Measurements from ENCODE around the gene BRD7. TPM values are rescaled to one million over a fixed set of nuclear protein-coding genes. Genes with fewer than 3 reads are reported as not detected.

BRD7 gene
- total RNA-seq, 4 donors from 2014 or later = 38.3 to 55.9 (median 48.8) TPM

GRCh38 chr16:50386774-50387173, 18.0 kb upstream of the BRD7 start:
- in situ Hi-C loops (cut with MboI; ENCODE audit: low sequenced_read_pairs in 4 of 4) = loop anchor here in 1 of 4 donors (25.0 kb wide), 1 partner anchor 426 kb away; no protein-coding TSS in a partner anchor
- peaks cover 0 to 8% (median 3%) of the 10 kb centered on the region in 3 donors for H3K27me3 ChIP-seq

DNA sequence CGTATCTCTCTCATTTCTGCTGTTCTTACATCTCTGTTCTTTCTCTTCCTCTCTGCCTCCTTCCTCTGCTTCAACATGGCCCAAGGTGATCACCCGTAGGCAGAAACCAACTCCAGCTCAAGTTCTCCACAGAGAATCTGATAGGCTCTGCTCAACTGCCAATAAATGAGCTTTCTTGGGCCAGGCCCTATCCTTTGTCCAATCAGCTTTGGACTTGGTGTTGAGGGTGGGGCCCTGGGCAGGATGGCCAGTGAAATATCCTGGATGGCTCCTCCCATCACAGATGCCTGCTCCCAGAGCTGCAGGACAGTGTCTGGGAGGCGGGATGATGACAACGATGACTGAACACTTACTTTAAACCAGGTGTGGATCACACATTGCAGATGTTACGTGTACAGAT, 17.4 kb upstream of the BRD7 start:
- H3K27me3 ChIP-seq = peaks cover 0 to 8% (median 3%) of the 10 kb centered on the region in 3 donors

More at GRCh38 chr16:50386774-50387173, 18.0 kb upstream of the BRD7 start:
- Histone ChIP-seq H3K4me3 (no peak overlapping the region), H3K36me3 (no peaks in the 10 kb centered on the region), H3K4me1 (no peaks in the 10 kb centered on the region), H3K27ac (no peak overlapping the region), H3K9me3 (no peaks in the 10 kb centered on the region)
- ATAC-seq (no peak), DNase-seq (no peak)
- TF ChIP-seq POLR2A (IDR thresholded peaks at IDR 0.05) = no peak
- no peak for TF ChIP-seq CTCF (IDR thresholded peaks at IDR 0.05 in 4 of 5, conservative IDR thresholded peaks at IDR 0.05 in 1 of 5)
- intact Hi-C loops (cut with DNase I; ENCODE audit: low total_unique reads) = no loop called here

GRCh38 chr16:50384500-50385135, 15.8 kb upstream of the BRD7 start:
- DNase-seq (no peak), ATAC-seq (no peak)
- Histone ChIP-seq H3K36me3 (no peaks in the 10 kb centered on the region), H3K27me3 (peaks cover 0 to 8% (median 3%) of the 10 kb centered on the region in 3 donors), H3K4me1 (no peaks in the 10 kb centered on the region), H3K9me3 (no peaks in the 10 kb centered on the region), H3K27ac (no peak overlapping the region), H3K4me3 (no peak overlapping the region)
- in situ Hi-C loops (cut with MboI; ENCODE audit: low sequenced_read_pairs in 4 of 4) = loop anchor here in 1 of 4 donors (25.0 kb wide), 1 partner anchor 428 kb away; no protein-coding TSS in a partner anchor
- intact Hi-C loops (cut with DNase I; ENCODE audit: low total_unique reads) = no loop called here
- TF ChIP-seq CTCF (IDR thresholded peaks at IDR 0.05 in 4 of 5, conservative IDR thresholded peaks at IDR 0.05 in 1 of 5) (no peak), POLR2A (IDR thresholded peaks at IDR 0.05) (no peak)

More for the DNA sequence above, 17.4 kb upstream of the BRD7 start:
- ATAC-seq = no peak
- DNase-seq = no peak
- Histone ChIP-seq H3K36me3 (no peaks in the 10 kb centered on the region), H3K9me3 (no peaks in the 10 kb centered on the region), H3K27ac (no peak overlapping the region), H3K4me3 (no peak overlapping the region), H3K4me1 (no peaks in the 10 kb centered on the region)
- in situ Hi-C loops (cut with MboI; ENCODE audit: low sequenced_read_pairs in 4 of 4) = loop anchor here in 1 of 4 donors (25.0 kb wide), 1 partner anchor 426 kb away; no protein-coding TSS in a partner anchor
- intact Hi-C loops (cut with DNase I; ENCODE audit: low total_unique reads) = no loop called here
- TF ChIP-seq POLR2A (IDR thresholded peaks at IDR 0.05) (no peak), CTCF (IDR thresholded peaks at IDR 0.05 in 4 of 5, conservative IDR thresholded peaks at IDR 0.05 in 1 of 5) (no peak)

DNA sequence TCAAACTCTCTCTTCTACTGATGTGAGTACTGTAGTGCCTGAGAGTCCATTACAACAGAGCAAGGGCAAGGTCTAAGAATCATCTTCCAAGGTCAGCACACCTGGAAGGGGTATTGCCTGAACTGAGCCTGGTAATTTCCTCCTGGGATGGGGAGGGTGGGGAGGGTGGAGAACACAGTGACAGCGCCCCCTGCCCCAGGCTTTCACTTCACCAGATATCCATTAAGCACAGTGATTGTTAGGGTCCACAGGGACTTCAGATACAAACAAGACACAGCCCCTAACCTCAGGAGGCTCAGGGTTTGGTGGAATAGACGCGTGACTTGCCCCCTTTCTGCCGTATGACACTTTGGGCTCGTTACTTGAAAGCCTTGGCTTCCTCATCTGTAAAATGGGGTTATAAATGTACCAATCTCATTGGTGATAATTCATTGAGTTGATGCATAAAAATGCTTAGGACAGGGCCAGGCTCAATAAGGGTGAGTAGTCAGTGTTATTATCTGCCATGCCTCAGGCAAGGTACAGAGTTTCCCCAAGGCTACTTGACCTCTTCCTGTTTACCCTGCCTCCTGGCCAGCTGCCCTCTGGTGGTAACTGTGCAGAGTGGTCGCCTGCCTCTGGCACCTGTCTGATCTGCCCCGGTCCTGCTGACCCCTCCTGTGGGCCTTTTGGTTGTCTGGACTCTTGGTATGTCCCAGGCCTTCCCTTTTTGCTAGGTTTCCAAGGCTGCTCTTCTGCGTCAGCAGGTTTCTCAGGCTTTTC, 13.1 kb upstream of the BRD7 start:
- Histone ChIP-seq H3K4me3 (no peak overlapping the region), H3K27me3 (peaks cover 0 to 5% (median 2%) of the 10 kb centered on the region in 3 donors), H3K27ac (no peak overlapping the region), H3K9me3 (no peaks in the 10 kb centered on the region), H3K36me3 (no peaks in the 10 kb centered on the region), H3K4me1 (no peaks in the 10 kb centered on the region)
- intact Hi-C loops (cut with DNase I; ENCODE audit: low total_unique reads) = no loop called here
- in situ Hi-C loops (cut with MboI; ENCODE audit: low sequenced_read_pairs in 4 of 4) = loop anchor here in 1 of 4 donors (25.0 kb wide), 1 partner anchor 430 kb away; no protein-coding TSS in a partner anchor
- no peak for ATAC-seq
- TF ChIP-seq CTCF (IDR thresholded peaks at IDR 0.05 in 4 of 5, conservative IDR thresholded peaks at IDR 0.05 in 1 of 5) = no peak
- no peak for TF ChIP-seq POLR2A (IDR thresholded peaks at IDR 0.05)
- no peak for DNase-seq

Measured in gastrocnemius medialis (tissue), 4 donors.